IMR-90 (cell line): ENCODE measurements around the gene SLC12A1.

ENCODE experiments used
- BHLHE40 ChIP-seq: fragments of 150-350 bp; IDR thresholded peaks from 2 replicates; pipeline ENCODE4 v1.6.1; 2016; ENCODE audit warnings: mild to moderate bottlenecking, low read depth, low read length
- CHD1 ChIP-seq: IDR thresholded peaks from 2 replicates; pipeline ENCODE4 v1.6.1; 2012; ENCODE audit warnings: low read depth, low read length, improper control_type of control experiment
- FOS ChIP-seq: fragments of 150-350 bp; IDR thresholded peaks from 2 replicates; pipeline ENCODE4 v1.6.1; 2016; ENCODE audit warnings: low read depth, low read length
- MAFK ChIP-seq: IDR thresholded peaks from 2 replicates; pipeline ENCODE4 v1.6.1; 2012; ENCODE audit warnings: low read depth, low read length, improper control_type of control experiment
- MXI1 ChIP-seq: IDR thresholded peaks from 2 replicates; pipeline ENCODE4 v1.6.1; 2012; ENCODE audit warnings: low read depth, mild to moderate bottlenecking, low read length, moderate library complexity, borderline replicate concordance
- POLR2A ChIP-seq: IDR thresholded peaks from 2 replicates; pipeline ENCODE4 v1.6.1; 2012; ENCODE audit warnings: mild to moderate bottlenecking, low read depth, low read length
- RAD21 ChIP-seq: IDR thresholded peaks from 2 replicates; pipeline ENCODE4 v1.6.1; 2012; ENCODE audit warnings: low read length, improper control_type of control experiment
- RFX5 ChIP-seq: IDR thresholded peaks from 2 replicates; pipeline ENCODE4 v1.8.0; 2012; ENCODE audit warnings: low read depth, mild to moderate bottlenecking, low read length, moderate library complexity
- SMC3 ChIP-seq: fragments of 150-350 bp; IDR thresholded peaks from 2 replicates; pipeline ENCODE4 v1.6.1; 2016; ENCODE audit warnings: low read depth, mild to moderate bottlenecking, antibody characterized with exemption, low read length, moderate library complexity
- TF ChIP-seq, protein P1 (sequence below): conservative IDR thresholded peaks from 2 replicates; pipeline ENCODE4 v1.5.1; 2012; ENCODE audit warnings: mild to moderate bottlenecking, low read depth, low read length, improper control_type of control experiment

- TF ChIP-seq, protein P1, sequence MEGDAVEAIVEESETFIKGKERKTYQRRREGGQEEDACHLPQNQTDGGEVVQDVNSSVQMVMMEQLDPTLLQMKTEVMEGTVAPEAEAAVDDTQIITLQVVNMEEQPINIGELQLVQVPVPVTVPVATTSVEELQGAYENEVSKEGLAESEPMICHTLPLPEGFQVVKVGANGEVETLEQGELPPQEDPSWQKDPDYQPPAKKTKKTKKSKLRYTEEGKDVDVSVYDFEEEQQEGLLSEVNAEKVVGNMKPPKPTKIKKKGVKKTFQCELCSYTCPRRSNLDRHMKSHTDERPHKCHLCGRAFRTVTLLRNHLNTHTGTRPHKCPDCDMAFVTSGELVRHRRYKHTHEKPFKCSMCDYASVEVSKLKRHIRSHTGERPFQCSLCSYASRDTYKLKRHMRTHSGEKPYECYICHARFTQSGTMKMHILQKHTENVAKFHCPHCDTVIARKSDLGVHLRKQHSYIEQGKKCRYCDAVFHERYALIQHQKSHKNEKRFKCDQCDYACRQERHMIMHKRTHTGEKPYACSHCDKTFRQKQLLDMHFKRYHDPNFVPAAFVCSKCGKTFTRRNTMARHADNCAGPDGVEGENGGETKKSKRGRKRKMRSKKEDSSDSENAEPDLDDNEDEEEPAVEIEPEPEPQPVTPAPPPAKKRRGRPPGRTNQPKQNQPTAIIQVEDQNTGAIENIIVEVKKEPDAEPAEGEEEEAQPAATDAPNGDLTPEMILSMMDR = no peak
- TF ChIP-seq POLR2A (no peak), BHLHE40 (no peak), FOS (no peak), RFX5 (no peak), SMC3 (no peak), RAD21 (no peak), CHD1 (no peak), MXI1 (no peak), MAFK (no peak)
Measured at GRCh38 chr15:48186271-48186670, 19.8 kb upstream of the SLC12A1 start.
